HG03066 (cell line): Measurements from ENCODE around the gene ST6GAL1.

Experiments
- ATAC-seq: cut with Tn5 transposase; IDR thresholded peaks from one replicate; pipeline ENCODE4 v1.9.1; 2021; ENCODE audit warnings: low read depth; ENCODE audit not compliant: unreplicated experiment

Gene ST6GAL1

DNA sequence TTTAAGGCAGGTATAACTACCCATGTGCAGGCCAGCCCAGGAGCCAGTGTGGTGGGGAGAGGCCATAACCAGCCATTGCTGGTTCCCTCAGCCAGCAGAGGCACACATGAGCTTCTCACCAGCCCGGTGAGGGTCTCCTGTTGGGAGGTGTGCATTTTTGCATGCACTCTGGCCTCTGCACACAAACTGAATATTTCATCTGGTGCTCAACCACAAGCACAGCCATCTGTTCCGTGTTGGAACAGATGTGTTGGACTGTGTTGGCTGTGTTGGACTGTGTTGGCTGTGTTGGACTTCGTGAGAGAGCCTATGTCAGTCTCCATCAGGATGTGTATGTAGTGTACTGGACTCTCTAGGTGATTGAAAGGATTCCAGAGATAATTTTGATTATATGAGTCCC lies 141.8 kb downstream of the ST6GAL1 start:
- no peak for ATAC-seq

- no peak for ATAC-seq
Measured at GRCh38 chr3:187072511-187072910, 142.2 kb downstream of the ST6GAL1 start.

GRCh38 chr3:187073581-187074098 lies 143.3 kb downstream of the ST6GAL1 start:
- ATAC-seq: no peak

DNA sequence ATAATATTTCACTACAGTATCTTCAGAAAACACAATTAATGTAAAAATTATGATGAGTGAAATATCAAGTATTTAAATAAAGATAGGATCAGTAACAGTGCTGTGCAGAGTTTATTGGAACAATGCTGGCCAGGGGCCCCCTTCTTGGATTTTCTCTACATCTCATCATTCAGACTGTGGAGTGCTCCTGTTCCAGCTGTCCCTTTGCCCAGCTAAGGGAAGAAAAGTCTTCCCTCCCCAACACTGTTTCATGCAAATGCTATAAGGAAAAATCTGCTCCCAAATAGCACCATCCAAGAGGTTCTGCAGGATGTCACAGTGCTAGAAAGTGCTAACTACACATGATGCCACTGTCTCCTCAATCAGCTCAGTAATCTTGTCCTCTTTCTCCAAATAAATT lies 144.5 kb downstream of the ST6GAL1 start:
- no peak for ATAC-seq

GRCh38 chr3:187076297-187076696 lies 146.0 kb downstream of the ST6GAL1 start:
- ATAC-seq: no peak

- no peak for ATAC-seq
Measured at GRCh38 chr3:187077085-187077484, 146.8 kb downstream of the ST6GAL1 start.

- ATAC-seq: no peak
Measured at GRCh38 chr3:187077537-187077936, 147.2 kb downstream of the ST6GAL1 start.

DNA sequence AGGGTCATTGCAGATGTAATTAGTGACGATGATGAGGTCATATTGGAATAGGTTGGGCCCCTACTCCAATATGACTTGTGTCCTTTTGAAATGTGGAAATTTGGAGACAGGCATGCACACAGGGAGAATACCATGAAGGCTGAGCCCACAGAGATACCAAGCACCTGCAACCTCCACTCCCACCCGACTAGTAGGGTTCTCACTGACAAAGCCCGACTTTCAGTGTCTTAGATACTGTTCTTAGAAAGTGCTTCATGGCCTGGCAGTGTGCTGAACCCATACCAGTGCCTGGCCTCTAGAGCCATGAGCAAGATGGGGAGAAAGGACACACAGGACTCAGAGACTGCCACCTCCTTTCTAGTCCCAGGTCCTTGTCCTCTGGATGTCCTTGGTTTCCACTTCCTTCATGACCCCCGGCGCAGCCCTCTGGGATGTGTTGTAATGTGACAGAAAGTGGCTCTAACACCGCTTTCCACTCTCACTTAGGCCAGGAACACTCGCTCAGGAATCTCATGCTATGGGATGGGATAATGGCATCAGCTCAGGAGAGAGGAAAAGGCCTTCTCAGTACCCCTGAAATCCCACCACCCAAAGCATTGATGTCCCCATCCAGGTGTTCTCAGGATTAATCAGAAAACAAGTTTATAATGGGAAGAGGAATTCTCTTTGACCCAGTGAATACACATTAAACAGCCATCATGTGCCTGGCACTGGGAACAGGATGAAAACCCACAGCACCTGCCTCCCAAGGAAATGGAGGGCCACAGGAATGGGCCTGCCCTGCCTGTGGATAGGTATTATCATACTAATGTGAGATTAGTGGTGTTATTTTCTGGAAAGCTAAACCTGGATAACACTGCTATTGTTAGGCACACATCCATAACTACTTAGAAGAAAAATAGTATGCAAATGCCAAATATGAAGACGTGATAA lies 149.0 kb downstream of the ST6GAL1 start:
- no peak for ATAC-seq

GRCh38 chr3:187080799-187081450 lies 150.6 kb downstream of the ST6GAL1 start:
- no peak for ATAC-seq

DNA sequence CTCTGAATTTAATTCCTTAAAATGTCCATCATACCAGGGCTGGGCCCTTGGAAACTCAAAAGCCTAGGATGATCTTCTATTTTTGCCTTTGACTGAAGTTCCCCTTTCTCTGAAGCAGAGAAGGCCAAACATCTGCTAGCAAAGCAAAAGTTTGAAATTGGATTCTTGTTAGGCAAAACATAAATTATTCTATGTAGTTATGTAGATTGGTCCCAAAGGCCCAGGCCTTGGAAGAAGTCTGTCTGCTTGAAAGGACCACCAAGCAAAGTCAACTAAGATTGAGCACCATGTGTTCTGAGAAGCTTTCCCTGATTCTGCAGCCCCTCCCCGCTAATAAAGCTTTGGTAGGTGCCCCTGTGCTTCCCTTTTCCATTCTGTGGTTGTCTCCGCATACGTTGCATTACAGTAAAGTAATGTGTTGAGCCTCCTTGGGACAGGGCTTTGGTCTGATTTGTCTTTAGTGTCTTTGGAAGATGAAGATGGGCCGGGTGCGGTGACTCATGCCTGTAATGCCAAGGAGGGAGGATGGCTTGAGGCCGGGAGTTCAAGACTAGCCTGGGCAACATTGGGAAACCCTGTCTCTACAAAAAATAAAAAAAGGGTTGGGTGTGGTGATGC lies 152.5 kb downstream of the ST6GAL1 start:
- no peak for ATAC-seq

DNA sequence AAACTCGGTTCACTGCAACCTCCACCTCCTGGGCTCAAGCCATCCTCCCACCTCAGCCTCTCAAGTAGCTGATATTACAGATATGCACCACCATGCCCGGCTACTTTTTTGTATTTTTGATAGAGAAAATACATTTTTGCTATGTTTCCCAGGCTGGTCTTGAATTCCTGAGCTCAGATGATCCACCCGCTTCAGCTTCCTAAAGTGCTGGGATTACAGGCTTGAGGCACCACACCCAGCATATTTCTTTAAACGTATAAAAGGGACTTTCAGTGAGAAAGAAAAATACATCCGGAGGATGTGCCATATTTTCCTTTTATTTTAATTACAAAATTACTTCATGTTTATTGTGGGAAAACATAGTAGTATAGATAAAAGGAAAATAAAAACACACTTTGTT lies 153.8 kb downstream of the ST6GAL1 start:
- no peak for ATAC-seq

DNA sequence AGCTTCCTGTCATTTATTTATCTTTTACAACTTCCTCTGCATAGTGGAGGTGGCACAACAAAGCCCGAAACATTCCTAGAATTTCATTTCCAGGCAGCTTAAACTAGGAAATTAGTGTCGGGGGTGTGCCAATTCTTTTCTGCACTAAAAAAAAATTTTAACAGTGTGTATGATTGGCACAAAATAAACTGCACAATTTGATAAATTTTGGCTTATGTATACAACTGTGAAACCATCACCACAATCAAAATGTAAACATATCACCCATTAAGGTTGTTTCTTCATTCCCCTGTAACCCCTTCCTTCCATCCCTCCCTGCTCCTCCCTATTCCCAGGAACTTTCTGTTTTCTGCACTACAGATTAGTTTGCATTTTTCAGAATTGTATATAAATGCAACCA lies 154.3 kb downstream of the ST6GAL1 start:
- ATAC-seq: no peak

GRCh38 chr3:187085021-187085666 lies 154.8 kb downstream of the ST6GAL1 start:
- no peak for ATAC-seq

GRCh38 chr3:187085933-187086332 lies 155.6 kb downstream of the ST6GAL1 start:
- ATAC-seq: no peak

DNA sequence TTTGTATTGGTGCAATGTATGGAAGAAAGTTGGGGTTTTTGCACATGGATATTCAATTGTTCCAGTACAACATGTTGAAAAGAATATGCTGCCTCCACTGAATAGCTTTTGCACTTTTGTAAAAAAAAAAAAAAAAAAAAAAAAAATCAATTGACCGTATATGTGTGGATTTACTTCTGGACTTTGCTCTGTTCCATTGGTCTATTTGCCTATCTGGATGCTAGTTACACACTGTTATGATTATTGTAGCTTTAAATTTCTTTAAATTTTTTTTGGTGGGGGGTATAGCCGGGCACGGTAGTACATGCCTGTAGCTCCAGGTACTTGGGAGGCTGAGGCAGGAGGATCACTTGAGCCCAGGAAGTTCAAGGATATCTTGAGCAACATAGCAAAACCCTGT lies 156.5 kb downstream of the ST6GAL1 start:
- ATAC-seq: no peak

GRCh38 chr3:187088701-187089100 lies 158.4 kb downstream of the ST6GAL1 start:
- no peak for ATAC-seq

DNA sequence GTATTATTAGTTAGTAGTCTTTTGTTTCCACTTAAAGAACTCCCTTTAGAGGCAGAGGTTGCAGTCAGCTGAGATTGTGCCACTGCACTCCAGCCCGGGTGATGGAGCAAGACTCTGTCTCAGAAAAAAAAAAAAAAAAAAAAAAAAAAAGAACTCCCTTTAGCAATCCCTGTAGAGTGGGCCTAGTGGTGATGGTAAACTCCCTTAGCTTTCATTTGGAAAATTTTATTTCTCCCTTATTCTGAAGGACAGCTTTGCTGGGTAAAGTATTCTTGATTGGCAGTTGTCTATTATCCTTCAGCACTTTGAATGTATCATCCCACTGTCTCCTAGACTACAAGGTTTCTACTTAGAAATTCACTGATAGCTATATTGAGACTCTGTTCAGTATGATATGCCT lies 163.0 kb downstream of the ST6GAL1 start:
- ATAC-seq: no peak

DNA sequence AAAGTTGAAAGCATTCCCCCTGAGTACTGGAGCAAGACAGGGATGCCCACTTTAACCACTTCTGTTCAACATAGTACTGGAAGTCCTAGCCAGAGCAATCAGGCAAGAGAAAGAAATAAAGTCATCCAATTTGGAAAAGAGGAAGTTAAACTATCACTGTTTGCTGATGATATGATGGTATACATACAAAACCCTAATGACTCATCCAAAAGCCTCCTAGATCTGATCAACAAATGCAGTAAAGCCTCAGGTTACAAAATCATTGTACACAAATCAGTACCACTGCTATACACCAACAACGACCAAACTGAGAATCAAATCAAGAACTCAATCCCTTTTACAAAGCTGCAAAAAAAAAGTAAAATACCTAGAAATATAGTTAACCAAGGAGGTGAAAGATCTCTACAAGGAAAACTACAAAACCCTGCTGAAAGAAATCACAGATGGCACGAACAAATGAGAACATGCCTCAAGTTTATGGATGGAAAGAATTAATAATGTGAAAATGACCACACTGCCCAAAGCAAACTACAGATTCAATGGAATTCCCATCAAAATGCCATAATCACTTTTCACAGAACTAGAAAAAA lies 168.7 kb downstream of the ST6GAL1 start:
- no peak for ATAC-seq

- ATAC-seq: peak; percentile 57
Measured at GRCh38 chr3:187101184-187102072, 171.1 kb downstream of the ST6GAL1 start.
